ENCODE data around the gene FBXO22.
"Not testable (repeated sequence)": the region's sequence is repeated elsewhere in the genome, so short reads cannot be mapped to it uniquely, and the experiment has no call there.

FBXO22 gene

DNA sequence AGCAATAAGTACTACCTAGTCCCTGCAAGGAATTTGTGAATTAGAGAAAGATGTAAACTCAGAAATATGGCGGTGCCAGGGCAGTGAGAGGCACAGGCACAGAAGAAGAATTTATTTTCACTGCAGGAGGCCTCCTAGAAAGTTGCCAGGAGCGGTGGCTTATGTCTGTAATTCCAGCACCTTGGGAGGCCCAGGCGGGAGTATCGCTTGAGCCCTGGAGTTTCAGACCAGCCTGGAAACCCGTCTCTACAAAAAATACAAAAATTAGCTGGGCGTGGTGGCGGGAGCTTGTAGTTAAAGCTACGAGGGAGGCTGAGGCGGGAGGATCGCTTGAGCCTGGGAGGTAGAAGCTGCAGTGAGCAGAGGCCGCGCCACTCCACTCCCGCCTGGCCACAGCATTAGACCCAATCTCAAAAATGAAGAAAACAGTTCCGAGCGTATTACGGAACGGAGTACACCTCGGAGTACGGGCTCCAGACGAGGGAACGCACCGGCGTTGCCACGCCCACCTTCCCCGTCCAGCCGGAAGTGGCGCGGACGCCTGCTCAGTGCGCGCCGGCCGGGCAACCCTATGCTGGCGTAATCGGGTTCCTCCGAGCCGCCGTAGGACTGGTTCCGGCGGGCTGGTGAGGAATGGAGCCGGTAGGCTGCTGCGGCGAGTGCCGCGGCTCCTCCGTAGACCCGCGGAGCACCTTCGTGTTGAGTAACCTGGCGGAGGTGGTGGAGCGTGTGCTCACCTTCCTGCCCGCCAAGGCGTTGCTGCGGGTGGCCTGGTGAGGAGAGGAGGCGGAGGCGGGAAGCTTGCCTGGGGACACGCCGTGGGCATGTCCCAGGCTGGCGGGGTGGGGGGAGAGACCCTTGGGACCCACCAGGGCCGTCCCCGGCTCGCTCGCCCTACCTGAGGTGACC is at the start of gene FBXO22:
Gene FBXO22 (plus strand): TSS at position 548 of the 909 bp plus-strand sequence. CDS start 86 bp downstream, at position 634.
- peak; percentile 57 for DNase-seq (ENCODE audit: low read depth)

- no peak for DNase-seq (ENCODE audit: low read depth)
These were observed 45.8 kb upstream of the FBXO22 start for GRCh38 chr15:75857886-75858285.

GRCh38 chr15:75861750-75862402 is 41.8 kb upstream of the FBXO22 start:
- DNase-seq (ENCODE audit: low read depth) = no peak

DNA sequence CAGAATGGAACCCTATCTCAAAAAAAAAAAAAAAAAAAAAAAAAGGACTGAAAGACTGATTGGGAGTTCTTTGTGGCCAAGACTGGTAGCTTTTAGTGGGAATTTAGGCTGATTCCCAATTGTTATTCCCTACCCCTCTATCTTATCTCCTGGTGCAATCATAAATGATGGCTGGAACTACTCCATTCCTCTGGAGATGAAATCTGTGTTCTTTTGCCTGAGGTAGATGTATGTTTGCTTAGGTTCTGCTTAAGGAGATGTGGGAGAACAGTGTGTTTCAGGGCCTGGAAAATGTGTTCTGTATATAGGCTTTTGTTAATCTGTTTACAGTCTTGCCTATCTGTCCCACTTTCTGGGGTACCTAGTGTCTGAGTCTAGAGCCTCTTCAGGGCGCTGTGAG is 40.9 kb upstream of the FBXO22 start:
- DNase-seq (ENCODE audit: low read depth) = no peak

DNA sequence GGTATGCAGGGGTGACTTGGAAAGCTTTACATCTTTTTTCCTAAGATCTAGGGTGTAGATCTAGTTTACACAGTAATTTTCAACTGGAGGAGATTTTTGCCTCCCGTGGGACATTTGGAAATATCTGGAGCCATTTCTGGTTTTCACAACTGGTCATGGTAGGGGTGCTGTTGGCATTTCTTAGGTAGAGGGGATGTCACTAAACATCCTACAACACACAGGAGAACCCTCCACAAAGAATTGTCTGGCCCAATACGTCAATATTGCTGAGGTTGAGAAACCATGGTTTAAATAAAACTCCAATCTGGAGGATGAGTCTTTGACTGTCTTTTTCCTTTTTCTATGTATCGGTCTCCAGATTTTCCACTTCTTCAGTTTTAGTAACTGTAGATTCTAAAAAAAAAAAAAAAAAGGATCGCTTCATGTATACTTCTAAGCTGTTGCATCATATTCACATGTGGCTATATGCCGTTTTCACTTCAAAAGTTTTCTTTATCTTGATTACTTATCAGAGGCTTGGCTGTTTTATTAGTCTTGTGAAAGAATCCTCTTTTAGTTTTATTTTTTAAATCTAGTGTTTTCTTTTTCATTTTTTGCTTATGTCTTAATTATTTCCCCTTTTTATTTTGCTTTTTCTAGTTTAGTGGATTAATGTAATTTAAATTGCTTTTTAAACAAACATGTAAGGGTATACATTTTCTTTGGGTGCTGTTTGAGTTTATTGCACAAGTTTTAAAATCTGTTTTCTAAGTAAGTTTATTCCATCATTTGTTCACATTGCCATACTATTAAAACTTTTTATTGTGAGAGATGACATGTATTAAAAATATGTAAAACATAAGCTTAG is 39.2 kb upstream of the FBXO22 start:
- DNase-seq (ENCODE audit: low read depth) = no peak

DNA sequence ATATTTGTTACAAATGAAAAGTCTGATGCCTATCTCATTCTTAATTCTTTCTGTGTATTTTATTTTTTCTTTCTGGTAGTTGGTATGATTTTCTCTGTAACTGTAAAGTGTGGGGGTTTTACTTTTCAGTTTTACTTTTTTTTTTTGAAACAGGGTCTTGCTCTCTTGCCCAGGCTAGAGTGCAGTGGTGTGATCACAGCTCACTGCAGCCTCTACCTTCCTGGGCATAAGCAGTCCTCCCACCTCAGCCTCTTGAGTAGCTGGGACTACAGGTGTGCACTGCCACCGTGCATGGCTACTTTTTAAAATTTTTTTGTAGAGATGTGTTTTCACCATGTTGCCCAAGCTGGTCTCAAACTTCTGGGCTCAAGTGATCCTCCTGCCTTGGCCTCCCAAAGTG is 37.6 kb upstream of the FBXO22 start:
- DNase-seq (ENCODE audit: low read depth) = not testable (repeated sequence)

DNA sequence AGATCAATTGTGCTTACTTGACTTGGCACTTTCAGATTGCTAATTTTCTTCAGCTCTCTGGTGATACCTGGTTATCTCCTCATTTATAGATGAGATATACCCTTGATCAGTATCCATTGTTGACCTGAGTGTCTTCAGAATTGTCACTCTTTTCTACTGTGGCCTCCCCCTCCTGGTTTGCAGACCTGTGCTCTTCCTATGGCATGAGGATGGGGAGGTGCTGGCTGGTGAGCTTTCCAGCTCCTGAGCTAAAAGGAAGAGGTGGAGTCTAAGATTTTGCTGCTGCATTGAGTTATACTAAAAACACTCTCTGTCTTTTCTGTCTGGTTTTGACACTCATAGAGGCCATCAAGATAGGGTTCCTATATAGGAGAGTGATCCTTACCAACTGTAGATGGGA is 36.8 kb upstream of the FBXO22 start:
- no peak for DNase-seq (ENCODE audit: low read depth)

- DNase-seq (ENCODE audit: low read depth) = no peak
These were observed 36.2 kb upstream of the FBXO22 start for GRCh38 chr15:75867449-75867848.

- DNase-seq (ENCODE audit: low read depth) = no peak
These were observed 35.7 kb upstream of the FBXO22 start for GRCh38 chr15:75868019-75868418.

DNA sequence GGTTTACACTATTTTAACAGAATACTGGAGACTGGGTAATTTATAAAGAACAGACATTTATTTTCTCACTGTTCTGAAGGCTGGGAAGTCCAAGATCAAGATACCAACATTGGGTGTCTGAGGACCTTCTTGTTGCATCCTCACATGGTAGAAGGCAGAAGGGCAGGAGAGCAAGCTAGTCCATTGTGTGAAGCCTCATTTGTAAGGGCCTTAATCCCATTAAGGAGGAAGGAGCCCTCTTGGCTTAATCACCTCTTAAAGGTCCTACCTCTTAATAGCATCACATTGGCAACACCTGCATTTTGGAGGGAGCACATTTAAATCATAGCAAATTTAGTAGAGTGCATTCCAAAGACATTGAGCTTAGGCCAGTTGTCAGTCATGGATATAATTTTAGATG is 34.2 kb upstream of the FBXO22 start:
- no peak for DNase-seq (ENCODE audit: low read depth)

- DNase-seq (ENCODE audit: low read depth) = not testable (repeated sequence)
These were observed 32.1 kb upstream of the FBXO22 start for GRCh38 chr15:75871589-75871988.

DNA sequence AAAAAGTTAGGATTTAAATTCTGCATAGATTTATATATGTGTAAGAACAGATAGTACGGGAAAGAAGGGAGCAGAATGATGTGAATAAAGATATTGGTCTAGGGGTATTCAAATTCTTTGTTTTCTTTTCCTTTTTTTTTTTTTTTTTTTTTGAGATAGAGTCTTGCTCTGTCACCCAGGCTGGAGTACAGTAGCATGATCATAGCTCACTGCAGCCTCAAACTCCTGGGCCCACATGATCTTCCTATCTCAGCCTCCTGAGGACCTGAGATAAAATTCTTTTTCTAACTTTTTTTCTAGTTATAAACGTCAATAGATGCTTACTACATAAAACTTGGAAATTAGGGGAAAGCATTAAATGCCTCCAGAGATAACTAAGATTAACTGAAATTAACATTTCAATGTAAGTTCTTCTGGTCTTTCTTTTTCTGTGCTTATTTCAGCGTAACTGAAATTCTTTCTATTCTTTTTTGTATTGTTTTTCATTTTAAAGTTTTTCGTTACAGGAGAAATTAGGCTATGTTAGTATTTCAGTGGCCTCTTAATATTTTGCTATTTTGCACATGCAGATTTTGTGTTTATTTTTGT is 31.2 kb upstream of the FBXO22 start:
- no peak for DNase-seq (ENCODE audit: low read depth)

- no peak for DNase-seq (ENCODE audit: low read depth)
These were observed 19.6 kb upstream of the FBXO22 start for GRCh38 chr15:75884041-75884440.

DNA sequence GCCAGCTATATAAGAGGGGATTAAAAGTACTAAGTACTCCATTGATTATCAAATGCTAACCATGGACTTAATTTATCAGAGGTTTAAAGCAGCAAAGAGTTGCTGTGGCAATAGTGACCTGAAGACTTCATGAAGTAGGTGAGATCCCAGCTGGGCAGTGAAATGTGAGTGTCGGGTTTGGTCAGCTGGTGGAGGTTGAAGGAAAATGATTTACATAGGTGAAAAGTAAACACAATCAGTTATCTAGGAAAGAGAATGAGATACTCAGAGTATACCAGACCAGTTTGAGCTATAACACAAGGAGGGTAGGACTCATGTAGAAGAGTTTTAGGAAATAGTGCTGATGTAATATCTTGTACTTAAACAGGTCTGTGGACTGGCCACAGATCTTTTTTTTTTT is 16.5 kb upstream of the FBXO22 start:
- DNase-seq (ENCODE audit: low read depth) = no peak

DNA sequence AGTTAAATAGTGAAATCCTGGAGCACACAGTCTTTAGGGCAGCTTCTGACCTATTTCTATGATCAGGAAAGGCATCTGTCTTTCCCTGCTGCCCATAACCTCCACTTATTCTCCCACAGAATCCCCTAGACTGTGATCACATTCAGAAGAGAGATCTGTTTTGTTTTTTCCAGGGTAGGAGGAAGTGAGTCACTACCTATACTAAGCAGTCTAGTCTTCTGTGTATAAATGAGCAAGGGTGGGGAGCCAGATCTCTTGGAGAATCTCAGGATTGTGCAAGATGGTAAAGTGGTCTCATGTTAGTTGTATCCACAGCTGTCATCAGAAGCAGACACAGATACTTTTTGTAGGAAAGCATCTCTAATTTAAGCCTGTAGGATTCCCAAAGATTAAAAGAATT is 11.8 kb upstream of the FBXO22 start:
- peak; percentile 84 for DNase-seq (ENCODE audit: low read depth)

- no peak for DNase-seq (ENCODE audit: low read depth)
These were observed 7.9 kb upstream of the FBXO22 start for GRCh38 chr15:75895731-75896130.

GRCh38 chr15:75900577-75900976 is 3.1 kb upstream of the FBXO22 start:
- DNase-seq (ENCODE audit: low read depth) = no peak

GRCh38 chr15:75902129-75902557 is 1.5 kb upstream of the FBXO22 start:
- DNase-seq (ENCODE audit: low read depth) = no peak

DNA sequence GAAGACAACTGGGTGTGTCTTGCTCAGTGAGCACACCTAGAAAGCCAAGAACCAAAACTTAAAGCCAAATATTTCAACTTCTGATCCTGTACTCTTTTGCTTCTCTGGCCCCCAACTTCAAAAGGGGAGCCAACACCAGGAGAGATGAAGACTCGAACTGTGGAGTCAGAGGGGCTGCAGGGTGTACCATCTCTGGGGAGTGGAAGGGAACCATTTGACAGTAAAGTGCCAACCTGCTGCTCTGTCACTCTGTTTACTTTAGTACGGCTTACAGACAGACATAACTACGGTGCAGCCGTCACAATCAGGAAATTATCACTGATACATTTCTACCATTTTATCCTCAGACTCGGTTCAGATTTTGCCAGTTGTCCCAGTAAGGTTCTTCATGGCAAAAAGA is 1.6 kb downstream of the FBXO22 start:
- no peak for DNase-seq (ENCODE audit: low read depth)

- not testable (repeated sequence) for DNase-seq (ENCODE audit: low read depth)
These were observed 6.7 kb downstream of the FBXO22 start for GRCh38 chr15:75910355-75910754.

DNA sequence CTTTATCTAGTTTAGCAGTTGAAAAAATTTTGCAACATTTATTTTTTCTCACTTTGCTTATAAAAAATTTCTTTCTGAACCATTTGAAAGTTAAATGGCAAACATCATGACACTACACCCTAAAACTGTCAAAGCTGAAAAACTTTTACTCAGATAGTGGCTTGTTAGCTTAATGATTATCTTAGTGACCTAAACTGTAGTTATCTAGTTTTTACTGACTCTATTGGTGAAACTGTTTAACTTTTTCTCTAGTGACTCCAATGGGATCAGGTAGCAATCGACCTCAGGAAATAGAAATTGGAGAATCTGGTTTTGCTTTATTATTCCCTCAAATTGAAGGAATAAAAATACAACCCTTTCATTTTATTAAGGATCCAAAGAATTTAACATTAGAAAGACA is 13.3 kb downstream of the FBXO22 start:
- DNase-seq (ENCODE audit: low read depth) = no peak

DNA sequence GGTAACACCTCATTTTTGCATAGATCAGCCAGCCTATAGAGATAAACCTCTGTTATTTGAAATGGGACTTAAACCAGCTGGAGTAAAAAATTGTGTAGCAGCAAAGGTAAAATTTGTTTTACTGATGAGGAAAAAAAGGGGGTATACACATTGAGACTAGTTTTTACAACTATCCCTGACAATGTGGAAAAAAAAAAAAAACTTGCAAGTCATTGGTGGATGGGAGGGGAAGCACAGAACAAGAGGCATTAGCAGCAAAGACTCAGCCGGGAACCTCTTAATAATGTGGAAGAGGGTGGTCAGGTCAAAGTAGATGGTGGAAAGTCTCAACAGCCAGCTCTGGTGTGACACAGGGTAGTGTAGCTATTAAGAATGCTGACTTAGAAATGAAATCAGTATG is 14.5 kb downstream of the FBXO22 start:
- DNase-seq (ENCODE audit: low read depth) = no peak

Data from non-pigmented ciliary epithelial cell (primary cell).